Activated CD4-positive, alpha-beta T cell treated with anti-CD3 and anti-CD28 coated beads for 24 hours (primary cell): ENCODE measurements around the gene C1orf167.

Experiments used
- DNase-seq, 2 donors: peaks; one replicate each; pipeline ENCODE4 v3.0.0-alpha.2; 2020; ENCODE audit warnings: low read depth in 2 of 2

The C1orf167 gene

GRCh38 chr1:11764519-11764918 is 2.5 kb downstream of the C1orf167 start:
- DNase-seq, result no peak

DNA sequence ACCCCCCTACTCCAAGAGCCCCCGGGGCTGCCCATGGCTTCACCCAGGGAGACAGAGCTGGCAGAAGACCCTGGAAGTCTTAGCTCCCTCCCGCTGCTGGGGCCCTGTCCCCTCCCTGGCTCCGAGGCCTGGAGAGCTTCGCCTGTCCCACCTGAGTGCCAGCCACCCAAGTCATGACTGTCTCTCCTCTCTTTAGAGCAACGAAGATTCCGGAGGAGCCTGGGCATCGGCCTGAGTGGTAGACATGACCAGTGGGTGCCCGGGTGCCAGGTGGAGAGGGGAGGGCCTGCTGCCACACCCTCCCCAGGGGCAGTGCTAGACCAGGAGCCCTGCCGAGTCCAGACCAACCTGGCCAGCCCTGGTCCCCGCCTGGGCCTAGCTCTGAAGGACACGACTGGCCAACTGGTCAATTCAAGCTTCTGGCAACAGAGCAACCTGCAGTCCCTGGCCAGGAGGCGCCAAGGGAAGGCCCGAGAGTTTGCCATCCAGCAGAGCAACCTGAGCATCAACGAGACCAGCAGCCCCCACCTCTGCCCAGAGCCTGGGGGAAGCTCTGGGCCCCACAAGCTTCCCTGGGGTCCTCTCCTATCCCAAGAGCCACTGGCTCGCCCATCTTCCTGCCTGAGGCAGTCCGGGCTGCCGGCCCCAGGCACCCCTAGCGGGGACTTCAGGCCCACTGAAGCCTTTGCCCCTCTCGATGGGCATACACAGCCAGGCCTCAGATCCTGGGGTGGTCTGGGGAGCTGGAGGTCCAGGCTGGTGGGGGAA is 3.9 kb downstream of the C1orf167 start:
- no peak for DNase-seq

DNA sequence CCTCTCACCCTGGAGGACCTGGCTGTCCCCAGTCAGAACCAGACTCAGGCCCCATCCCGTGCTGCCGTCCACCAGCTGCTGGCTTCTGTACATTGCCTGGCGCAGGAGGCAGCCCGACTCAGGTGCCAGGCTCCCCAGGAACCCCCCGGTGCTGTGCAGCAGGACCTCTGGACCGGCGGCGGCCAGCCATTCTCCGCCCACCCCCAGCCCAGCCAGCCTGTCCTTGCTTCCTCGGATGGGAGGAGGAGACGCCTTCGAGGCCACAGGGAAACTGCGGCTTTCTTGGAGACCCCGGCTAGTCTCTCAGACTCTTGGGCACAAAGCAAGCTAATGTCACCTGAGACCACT is 4.4 kb downstream of the C1orf167 start:
- no peak for DNase-seq

GRCh38 chr1:11767922-11768704 is 6.1 kb downstream of the C1orf167 start:
- DNase-seq, result no peak

DNA sequence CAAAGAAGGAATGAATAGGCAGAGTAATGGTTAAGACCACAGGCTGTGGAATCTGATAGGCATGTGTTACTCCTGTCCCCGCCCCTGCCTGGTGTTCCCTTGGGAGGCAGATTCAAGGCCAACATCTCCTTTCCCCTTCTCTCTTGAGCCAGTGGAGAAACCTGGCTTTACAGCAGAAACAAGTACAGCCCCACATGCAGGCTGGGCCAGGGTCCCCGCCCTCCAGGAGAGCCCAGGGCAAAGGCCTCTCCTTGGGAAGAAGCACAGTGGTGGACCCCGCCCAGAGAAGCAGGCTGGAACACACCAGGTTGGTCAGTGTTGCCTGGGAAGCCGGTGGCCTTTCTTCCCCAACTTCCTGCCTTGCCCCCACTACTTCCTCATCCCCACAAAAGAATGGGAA is 6.8 kb downstream of the C1orf167 start:
- no peak for DNase-seq

DNA sequence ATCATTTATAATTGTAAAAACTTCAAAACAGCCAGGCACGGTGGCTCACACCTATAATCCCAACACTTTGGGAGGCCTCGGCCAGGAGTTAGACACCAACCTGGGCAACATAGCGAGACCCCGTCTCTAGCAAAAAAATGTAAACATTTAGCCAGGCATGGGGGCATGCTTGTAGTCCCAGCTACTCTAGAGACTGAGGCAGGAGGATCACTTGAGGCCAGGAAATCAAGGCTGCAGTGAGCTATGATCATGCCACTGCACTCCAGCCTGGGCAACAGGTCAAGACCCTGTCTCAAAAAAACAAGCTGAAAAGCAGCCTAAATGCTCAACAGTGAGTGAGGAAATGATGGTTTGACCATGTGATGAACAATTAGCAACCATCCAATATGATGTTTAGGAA is 7.3 kb downstream of the C1orf167 start:
- DNase-seq, result no peak

GRCh38 chr1:11770011-11770410 is 8.0 kb downstream of the C1orf167 start:
- no peak for DNase-seq

GRCh38 chr1:11771481-11772043 is 9.6 kb downstream of the C1orf167 start:
- DNase-seq, result no peak

- no peak for DNase-seq
Measured at GRCh38 chr1:11772458-11772857, 10.5 kb downstream of the C1orf167 start.

GRCh38 chr1:11774753-11775152 is 12.8 kb downstream of the C1orf167 start:
- no peak for DNase-seq

DNA sequence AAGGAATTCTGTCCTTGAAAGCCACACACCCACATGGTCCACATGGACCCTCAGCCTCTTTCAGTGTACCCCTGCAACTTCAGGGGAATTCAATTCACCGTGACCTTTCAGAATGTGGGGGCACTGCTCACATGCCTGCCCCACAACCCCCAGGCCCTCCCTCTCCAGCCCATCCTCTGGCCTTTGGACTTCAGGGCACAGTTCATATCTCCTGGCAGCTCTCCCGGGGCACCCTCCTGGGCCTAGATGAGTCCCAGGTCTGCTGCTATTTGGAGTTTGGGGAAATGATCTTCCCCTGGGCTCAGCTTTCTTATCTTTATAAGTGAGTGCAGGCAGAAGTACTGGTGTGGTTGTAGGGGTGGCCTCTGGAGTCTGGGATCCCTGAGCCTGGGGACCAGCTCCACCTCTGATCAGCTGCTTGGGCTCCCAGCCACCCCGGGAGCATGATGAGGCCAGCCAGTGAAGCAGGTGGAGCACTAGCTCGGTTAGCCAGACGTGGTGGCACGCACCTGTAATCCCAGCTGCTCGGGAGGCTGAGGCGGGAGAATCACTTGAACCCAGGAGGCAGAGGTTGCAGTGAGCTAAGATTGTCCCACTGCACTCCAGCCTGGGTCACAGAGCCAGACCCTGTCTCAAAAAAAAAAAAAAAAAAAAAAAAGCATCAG is 15.8 kb downstream of the C1orf167 start:
- no peak for DNase-seq

DNA sequence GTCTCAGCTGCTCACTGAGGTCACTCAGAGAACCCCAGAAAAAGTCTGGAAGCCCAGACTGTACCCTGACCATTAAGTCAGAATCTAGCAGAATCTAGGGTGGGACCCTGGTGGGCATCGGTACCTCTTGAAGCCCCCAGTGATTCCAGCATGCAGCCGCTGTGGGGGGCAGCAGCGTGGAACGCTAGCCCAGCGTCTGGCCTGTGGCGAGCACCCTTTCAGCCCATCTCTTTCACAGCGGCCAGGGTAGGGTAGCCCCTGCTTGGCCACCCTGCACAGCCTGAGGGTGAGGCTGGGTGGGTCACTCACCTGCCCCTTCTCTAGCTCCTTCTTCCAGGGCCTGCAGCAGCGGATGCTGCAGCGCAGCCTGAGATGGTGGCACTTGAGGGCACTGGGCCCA is 16.3 kb downstream of the C1orf167 start:
- no peak for DNase-seq

- no peak for DNase-seq
Measured at GRCh38 chr1:11778844-11779623, 17.0 kb downstream of the C1orf167 start.

DNA sequence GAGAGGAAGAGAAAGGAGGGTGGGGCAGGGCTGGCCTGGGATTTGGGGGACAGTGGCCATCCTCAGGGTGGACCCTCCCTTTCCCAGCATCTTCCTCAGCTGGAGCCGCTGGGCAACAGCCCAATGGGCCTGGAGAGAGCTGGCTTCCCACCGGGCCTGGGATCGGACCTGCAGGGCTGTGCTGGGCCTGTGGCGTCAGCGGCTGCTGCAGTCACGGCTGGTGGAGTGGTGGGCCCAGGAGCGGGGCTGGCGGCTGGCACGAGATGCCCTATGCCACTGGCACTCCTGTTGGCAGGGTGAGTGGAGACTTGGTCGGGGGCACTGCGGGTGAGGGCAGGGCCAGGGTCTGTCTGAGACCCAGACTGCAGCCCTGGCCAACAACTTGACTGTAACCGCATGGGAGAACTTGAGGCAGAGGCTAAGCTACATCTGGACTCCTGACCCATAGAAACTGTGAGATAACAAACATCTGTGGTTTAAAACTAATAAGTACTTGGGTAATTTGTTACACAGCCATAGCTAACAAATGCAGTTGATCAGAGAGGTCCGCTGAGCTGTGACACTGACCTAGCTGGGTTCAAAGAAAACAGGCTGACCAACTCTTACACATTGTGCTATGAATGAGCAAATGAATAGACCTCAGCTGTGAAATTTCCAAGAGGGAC is 17.9 kb downstream of the C1orf167 start:
- DNase-seq, result no peak

DNA sequence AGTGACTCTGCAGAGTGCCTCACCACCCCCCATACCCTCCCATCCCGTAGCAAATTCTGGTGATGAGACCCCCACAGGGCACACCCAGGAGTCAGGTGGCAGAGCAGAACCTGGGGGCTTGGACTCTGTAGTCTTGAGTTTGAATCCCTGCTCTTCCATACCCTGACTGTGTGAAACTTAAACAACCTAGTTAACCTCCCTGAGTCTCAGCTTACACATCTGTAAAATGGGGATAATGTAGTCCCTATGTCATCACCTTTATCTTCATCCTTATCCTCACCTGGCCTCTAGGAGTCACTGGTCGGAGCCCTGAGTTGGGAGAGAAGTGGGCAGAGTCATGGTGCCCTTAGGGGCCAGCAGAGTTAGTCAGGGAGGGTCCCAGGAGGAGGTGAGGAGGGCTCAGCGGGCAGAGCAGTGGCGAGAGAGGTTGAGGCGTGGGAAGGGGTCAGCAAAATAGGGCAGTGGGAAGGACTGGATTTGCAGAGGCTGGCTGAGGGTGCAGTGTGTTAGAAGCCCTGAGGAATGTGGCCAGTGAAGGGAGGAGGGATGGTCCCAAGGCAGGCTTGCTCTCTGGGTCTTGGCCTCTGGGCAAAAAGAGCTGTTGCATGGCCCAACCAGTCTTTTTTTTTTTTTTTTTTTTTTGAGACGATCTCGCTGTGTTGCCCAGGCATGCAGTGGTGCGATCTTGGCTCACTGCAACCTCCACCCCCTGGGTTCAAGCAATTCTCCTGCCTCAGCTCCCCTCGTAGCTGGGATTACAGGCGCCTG is 18.6 kb downstream of the C1orf167 start:
- DNase-seq, result no peak

DNA sequence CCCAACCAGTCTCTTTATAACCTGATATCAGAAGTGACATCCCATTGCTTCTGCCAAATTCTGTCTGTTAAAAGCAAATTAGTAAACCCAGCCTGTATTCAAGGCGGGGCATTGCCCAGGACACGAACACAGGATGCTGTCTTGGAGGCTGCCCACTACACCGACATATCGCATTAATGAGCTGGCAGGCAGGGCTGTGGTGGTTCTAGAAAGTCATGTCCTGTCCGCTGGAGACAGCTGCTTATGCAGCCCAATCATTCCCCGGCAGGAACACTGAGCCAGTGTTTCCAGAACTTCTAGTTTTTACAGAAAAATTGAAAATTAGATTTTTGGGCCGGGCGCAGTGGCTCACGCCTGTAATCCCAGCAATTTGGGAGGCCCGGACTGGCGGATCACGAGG is 19.3 kb downstream of the C1orf167 start:
- no peak for DNase-seq

DNA sequence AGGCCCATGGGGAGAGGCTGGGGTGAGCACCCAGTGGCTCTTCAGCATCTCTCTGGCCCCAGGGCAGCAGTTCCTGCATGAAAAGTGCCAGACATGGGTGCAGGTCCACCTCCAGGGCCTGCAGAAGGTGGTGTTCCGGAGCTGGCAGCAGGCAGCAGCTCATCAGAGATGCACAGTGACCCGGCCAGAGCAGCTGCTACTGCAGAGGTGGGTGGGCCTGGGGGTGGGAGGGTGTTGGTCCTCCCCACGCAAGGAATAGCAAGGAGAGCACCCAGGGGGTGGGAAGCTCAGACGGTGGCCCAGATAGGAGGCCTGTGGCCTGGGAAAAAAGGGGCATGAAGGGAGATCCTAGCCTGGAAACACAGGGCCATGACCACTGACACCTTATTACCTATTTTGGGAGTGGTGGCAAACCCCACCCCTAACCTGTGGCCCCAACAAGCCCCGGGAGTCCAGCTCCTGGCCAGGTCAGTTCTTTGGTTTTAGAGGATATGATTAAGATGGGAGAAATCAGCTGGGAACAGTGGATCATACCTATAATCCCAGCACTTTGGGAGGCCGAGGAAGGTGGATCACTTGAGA is 20.2 kb downstream of the C1orf167 start:
- no peak for DNase-seq

GRCh38 chr1:11783556-11783955 is 21.6 kb downstream of the C1orf167 start:
- no peak for DNase-seq

DNA sequence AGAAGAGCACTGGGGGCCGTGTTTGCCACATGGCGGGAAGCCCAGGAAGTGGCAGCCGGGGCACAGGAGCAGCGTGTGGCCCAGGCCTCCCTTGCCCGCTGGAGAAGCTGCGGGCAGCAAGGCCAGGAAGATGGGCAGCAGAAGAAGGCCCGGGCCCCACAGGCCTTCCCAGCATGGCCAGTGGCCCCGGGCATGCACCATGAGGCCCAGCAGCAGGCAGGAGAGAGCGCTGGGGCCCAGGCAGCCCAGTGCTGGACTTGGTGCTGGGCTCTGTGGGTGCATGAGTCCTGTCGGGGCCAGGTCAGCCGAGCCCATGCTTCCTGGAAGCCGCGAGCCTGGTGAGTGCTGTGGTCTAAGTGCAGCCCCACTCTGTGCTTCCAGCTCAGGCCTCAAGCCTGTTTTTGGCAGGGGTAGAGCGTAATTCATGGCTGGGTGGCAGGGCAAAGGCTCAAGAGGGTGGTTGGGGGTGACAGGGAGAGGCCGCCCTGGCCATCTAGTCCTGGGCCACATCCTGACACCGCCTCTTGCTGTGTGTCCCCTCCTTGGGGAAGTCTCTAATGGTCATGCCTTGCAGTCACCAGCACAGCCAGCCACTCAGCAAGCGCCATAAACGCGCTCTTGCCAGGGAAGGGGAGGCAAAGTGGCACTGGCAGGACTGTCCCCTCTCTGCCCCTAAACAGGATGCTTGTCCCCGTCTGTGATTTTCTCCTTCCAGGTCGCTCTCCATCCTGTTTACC is 22.4 kb downstream of the C1orf167 start:
- DNase-seq, result no peak
